ENCODE results near the gene HGFAC. TPM values are rescaled to one million over a fixed set of nuclear protein-coding genes. Genes with fewer than 3 reads are reported as not detected.
A peak's percentile ranks its signal among the peaks of the same experiment; 100 is the strongest.

HGFAC gene
- total RNA-seq, 1 experiment from 2014 or later, result 0.20 TPM

GRCh38 chr4:3413217-3413671 lies 28.5 kb upstream of the HGFAC start:
- H3K36me3 Mint-ChIP-seq, result no peaks in the 10 kb centered on the region
- DNase-seq (ENCODE audit: low spot score) (no peak), ATAC-seq (no peak)
- H3K4me3 Mint-ChIP-seq, result no peak overlapping the region
- H3K9me3 Mint-ChIP-seq, result no peaks in the 10 kb centered on the region
- POLR2A ChIA-PET, result no interaction called here
- peaks cover 8% of the 10 kb centered on the region; the same call in 1 of the 2 replicates for H3K4me1 Mint-ChIP-seq
- CTCF ChIA-PET, result interaction anchor here (1.0 to 1.9 kb wide), 4 partner anchors 22 to 95 kb away, joined by 4 to 9 read pairs (median 5); no protein-coding TSS in a partner anchor
- no peaks in the 10 kb centered on the region for H3K27me3 Mint-ChIP-seq (ENCODE audit: low read depth)
- peak overlapping the region; percentile 8 for H3K27ac Mint-ChIP-seq
- TF ChIP-seq NFYB (CRISPR knock-in tag; conservative IDR thresholded peaks at IDR 0.05; ENCODE audit: low read depth) (no peak), OVOL2 (CRISPR knock-in tag; IDR thresholded peaks at IDR 0.05; ENCODE audit: borderline replicate concordance) (no peak), ELF4 (CRISPR knock-in tag; IDR thresholded peaks at IDR 0.05; ENCODE audit: low read depth) (no peak), ZSCAN18 (CRISPR knock-in tag; IDR thresholded peaks at IDR 0.05) (no peak), ZNF423 (CRISPR knock-in tag; IDR thresholded peaks at IDR 0.05) (no peak), ZNF317 (CRISPR knock-in tag; IDR thresholded peaks at IDR 0.05; ENCODE audit: borderline replicate concordance, low read depth) (no peak), ZNF232 (CRISPR knock-in tag; IDR thresholded peaks at IDR 0.05) (no peak), CREB1 (CRISPR knock-in tag; IDR thresholded peaks at IDR 0.05) (no peak), FOXP1 (CRISPR knock-in tag; IDR thresholded peaks at IDR 0.05; ENCODE audit: borderline replicate concordance) (no peak), ARID4B (CRISPR knock-in tag; IDR thresholded peaks at IDR 0.05; ENCODE audit: borderline replicate concordance) (no peak), NR1H2 (CRISPR knock-in tag; IDR thresholded peaks at IDR 0.05) (no peak), ZBTB21 (CRISPR knock-in tag; IDR thresholded peaks at IDR 0.05; ENCODE audit: borderline replicate concordance) (no peak), USF2 (CRISPR knock-in tag; IDR thresholded peaks at IDR 0.05) (no peak), GABPB1 (CRISPR knock-in tag; IDR thresholded peaks at IDR 0.05) (no peak)

GRCh38 chr4:3413675-3414420 lies 27.9 kb upstream of the HGFAC start:
- Mint-ChIP-seq H3K36me3 (no peaks in the 10 kb centered on the region), H3K27ac (peak overlapping the region; percentile 8), H3K4me3 (no peak overlapping the region), H3K4me1 (peaks cover 5% of the 10 kb centered on the region; the same call in 1 of the 2 replicates), H3K9me3 (no peaks in the 10 kb centered on the region), H3K27me3 (ENCODE audit: low read depth) (no peaks in the 10 kb centered on the region)
- CTCF ChIA-PET, result interaction anchor here (0.7 to 1.9 kb wide), 5 partner anchors 10 to 96 kb away, joined by 3 to 9 read pairs (median 4); no protein-coding TSS in a partner anchor
- ATAC-seq, result no peak
- no peak for DNase-seq (ENCODE audit: low spot score)
- POLR2A ChIA-PET, result no interaction called here
- no peak for TF ChIP-seq ATF1 (CRISPR knock-in tag; IDR thresholded peaks at IDR 0.05)
- no peak for TF ChIP-seq ZMAT4 (CRISPR knock-in tag; IDR thresholded peaks at IDR 0.05)
- no peak for TF ChIP-seq NR2C2 (CRISPR knock-in tag; IDR thresholded peaks at IDR 0.05)
- TF ChIP-seq ZBTB43 (CRISPR knock-in tag; IDR thresholded peaks at IDR 0.05), result no peak
- no peak for TF ChIP-seq USF1 (CRISPR knock-in tag; IDR thresholded peaks at IDR 0.05)
- TF ChIP-seq MAX (CRISPR knock-in tag; IDR thresholded peaks at IDR 0.05), result no peak
- no peak for TF ChIP-seq ZNF512 (CRISPR knock-in tag; IDR thresholded peaks at IDR 0.05; ENCODE audit: borderline replicate concordance)
- no peak for TF ChIP-seq PRRX2 (CRISPR knock-in tag; IDR thresholded peaks at IDR 0.05)
- no peak for TF ChIP-seq GTF2I (CRISPR knock-in tag; conservative IDR thresholded peaks at IDR 0.05)
- no peak for TF ChIP-seq RORB (CRISPR knock-in tag; IDR thresholded peaks at IDR 0.05)
- TF ChIP-seq ZNF138 (CRISPR knock-in tag; conservative IDR thresholded peaks at IDR 0.05), result no peak

Data from WTC11 (cell line).